Uterus (tissue), 2 donors: ENCODE data around the gene ABCC2.

Source experiments
- CTCF ChIP-seq, 4 experiments: fragments of 200-600 bp in 2 of 4; fragments of 450-650 bp in 2 of 4; sonication (generic) in 2 of 4; IDR thresholded peaks; one replicate each; pipeline ENCODE4 v1.5.1; 2016 to 2019; ENCODE audit warnings: antibody characterized with exemption in 4 of 4, mild to moderate bottlenecking in 2 of 4, moderate library complexity in 1 of 4
- POLR2A ChIP-seq, 2 donors: fragments of 450-650 bp; IDR thresholded peaks; one replicate each; pipeline ENCODE4 v1.6.1; 2016; ENCODE audit warnings: antibody characterized with exemption in 2 of 2, mild to moderate bottlenecking in 1 of 2, moderate library complexity in 1 of 2

GRCh38 chr10:99742254-99742653 is 40.2 kb upstream of the ABCC2 start:
- TF ChIP-seq CTCF (IDR thresholded peaks at IDR 0.05) (no peak), POLR2A (IDR thresholded peaks at IDR 0.05) (no peak)
